Stimulated activated CD4-positive, alpha-beta T cell treated with anti-CD3 and anti-CD28 coated beads, Interleukin-1b, Interleukin-23, amount 100 ng/mL, for 1 hour (primary cell): ENCODE results near the gene EML2.

Source experiments
- DNase-seq, 2 donors: peaks; one replicate each; pipeline ENCODE4 v3.0.0-alpha.2; 2020; ENCODE audit warnings: low read depth in 2 of 2

EML2 gene

DNA sequence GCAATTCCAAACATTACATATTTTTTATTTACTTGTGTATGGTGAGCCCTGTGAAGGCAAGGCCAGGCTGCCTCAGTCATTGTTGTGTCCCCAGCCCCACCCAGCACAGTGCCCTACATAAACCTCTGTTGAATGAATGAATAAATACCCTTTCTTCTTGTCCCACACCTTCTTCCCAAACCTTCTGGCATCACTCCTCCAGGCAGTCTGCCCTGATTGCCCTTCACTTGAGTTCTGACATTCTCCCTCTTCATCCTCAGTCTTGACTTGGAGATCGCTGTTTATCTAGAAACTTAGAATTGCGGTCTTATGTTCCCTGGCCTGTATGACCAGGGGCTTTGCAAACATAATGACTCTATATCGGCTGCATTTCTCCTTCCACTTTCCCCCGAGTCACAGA lies 49.4 kb downstream of the EML2 start:
- DNase-seq = no peak

DNA sequence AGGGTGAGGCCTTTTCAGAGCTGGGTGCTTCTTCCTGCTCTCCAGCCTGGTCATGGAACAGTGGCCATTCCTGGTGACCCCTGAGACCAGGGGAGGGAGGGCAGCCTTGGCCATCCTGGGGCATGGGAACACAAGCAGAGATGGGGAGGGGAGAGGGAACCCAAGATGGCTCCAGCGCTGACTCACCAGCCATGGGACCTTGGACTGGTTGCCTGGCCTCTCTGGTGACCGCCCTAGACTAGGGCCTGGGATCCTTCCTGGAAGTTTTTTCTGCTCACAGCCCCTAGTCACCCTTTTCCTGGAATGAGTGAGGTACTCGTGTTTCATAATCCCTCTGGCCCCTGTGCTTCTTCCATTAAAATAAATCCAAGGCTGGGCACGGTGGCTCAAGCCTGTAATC lies 51.3 kb downstream of the EML2 start:
- no peak for DNase-seq

DNA sequence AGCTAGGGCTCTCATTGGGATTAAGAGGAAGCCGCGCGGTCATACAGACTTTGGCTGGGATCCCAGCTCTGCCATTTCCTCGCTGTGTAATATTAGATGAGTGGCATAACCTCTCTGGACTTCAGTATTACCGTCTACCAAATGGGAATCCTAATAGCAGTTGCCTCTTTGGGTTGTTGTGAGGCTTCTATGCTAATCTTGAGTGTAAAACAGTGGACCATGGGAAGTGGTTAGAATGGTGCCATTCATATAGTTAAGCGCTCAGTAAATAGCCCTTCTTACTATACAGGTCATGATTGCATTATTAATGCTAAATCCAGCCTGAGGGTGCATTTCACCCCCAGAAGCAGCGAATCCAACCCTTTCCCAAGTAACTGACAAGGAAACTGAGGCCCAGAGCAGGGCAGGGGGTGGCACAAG lies 54.0 kb downstream of the EML2 start:
- DNase-seq = no peak

DNA sequence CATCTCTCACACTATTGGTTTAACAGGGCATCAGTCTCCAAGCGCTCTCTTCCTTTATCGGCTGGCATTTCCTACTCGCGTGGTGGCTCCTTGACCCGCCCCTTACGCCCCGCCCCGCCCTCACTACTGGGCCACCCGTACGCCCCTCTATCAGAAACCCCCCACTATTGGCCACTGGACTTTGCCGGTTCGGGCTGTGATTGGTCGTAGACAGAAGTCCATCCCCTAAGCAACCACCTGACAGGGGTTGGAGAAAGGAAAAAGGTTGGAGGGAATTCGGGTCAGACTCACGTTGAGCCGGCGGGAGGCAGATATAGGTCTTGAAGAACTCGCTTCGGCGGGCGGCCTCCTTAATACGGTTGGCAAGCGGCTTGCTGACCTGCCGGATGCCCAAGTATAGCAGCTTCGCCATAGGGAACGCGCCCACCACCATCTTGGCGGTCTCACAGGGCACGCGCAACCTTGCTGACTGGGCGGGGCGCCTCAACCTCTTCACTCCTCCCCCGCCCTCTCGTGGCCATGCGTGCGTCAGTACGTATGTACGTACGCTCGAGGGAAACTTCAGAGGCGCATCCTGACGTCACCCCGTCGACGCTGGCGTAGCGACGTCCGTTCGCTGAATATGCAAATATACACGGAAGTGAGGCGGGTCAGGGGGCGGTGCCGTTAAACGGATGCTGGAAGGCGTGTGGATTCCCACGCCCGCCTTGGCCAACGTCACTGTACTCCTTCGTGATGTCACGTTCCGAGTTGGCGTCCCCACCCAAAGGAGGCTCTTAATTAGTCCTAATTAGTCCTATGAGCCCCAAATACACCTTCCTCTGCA lies 54.7 kb downstream of the EML2 start, which contains the start of gene OPA3:
Gene OPA3, minus strand, starts transcription at position 471 of the 826 bp plus-strand sequence. Its CDS starts 38 bp downstream, at position 433.
- peak; percentile 95 to 97 for DNase-seq

DNA sequence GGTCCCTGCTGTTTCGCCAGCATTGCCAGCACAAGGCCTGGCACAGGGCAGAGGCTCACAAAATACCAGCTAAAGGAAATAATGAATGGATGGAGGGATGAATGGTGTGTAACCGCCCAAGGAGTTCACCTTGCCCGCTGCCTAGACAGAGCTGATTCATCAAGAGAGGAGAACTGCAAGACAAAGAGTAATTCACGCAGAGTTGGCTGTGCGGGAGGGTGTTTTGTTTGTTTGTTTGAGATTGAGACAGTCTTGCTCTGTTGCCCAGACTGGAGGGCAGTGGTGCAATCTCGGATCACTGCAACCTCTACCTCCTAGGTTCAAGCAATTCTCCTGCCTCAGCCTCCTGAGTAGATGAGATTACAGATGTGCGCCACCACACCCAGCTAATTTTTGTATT lies 57.6 kb downstream of the EML2 start:
- no peak for DNase-seq

DNA sequence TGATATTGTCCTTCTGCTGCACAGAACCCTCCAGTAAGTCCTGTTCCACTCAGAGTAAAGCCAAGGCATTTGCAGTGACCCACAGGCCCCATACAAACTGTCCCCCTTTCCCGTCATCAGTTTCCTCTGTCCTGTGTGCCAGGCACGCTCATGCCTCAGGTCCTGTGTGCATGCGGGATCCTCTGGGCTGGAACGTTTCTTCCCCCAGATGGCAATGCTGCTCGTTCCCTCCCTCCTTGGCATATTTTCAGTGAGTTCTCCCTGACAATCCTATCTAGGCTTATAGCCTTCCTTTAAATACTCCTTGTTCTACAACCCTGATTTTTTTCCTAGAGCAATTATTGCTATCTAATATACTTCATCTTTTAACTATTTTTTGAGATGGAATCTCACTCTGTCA lies 60.3 kb downstream of the EML2 start:
- DNase-seq = no peak

DNA sequence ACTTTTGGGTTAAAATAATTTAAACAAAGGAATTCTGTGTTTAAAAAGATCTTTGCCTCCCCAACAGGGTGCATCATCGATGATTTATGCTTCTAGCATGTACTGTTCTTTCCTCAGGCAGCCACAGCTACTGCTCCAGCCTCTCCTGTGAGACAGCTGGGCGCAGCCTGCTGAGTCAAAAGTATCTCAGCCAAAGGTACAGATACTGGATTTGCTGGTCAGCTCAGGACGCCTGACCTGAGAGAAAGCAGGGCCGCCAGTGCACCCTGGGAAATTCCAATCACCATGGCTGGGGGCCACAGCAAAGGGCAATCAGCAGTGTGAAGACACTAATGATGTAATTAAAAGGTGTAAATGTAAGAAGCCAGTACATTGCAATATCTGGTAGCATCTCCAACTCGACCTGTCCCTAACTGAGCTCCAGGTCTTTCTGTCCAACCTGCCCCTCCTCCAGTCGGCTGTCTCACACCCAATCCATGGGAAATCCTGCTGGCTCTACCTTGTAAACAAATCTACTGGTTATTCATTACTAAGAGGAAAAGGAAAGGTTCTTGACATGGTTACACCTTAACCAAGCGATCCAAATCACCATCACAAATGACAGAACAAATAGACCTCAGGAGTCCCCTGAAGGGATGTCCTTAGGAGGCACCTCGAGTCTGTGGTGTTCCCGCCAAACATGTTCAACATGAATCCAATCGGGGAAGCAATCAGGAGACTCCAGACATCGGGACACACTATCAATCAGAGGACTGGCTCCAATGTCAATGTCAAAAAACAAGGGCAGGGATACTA lies 61.9 kb downstream of the EML2 start:
- no peak for DNase-seq

DNA sequence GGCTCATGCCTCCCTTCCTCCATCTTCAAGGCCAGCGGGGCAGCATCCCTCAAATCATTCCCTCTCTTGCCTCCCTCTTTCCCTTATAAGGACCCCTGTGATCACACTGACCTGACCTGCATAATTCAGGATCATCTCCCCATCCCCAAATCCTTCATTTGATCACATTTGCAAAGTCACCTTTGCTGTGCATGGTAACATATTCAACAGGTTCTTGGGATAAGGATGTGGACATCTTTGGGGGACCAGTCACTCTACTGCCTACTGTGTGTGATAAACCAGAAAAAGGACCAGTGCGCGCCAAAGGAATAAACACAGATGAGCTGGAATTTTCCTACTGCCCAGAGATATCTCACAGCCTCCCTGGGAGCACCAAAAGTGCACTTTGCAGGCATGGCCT lies 62.5 kb downstream of the EML2 start:
- DNase-seq = no peak

DNA sequence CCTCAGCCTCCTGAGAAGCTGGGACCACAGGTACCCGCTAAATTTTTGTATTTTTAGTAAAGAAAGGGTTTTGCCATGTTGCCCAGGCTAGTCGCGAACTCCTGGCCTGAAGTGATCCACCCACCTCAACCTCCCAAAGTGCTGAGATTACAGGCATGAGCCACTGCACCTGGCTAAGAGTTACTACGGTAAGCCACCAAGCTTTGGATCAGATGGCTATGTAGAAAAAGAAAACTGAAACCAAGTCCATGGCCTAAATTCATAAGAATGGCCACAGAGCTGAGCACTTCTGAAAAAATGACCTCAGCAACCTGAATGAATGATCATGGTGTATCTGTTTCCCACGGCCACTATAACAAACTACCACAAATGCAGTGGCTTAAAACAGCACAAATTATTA lies 64.0 kb downstream of the EML2 start:
- DNase-seq = no peak

DNA sequence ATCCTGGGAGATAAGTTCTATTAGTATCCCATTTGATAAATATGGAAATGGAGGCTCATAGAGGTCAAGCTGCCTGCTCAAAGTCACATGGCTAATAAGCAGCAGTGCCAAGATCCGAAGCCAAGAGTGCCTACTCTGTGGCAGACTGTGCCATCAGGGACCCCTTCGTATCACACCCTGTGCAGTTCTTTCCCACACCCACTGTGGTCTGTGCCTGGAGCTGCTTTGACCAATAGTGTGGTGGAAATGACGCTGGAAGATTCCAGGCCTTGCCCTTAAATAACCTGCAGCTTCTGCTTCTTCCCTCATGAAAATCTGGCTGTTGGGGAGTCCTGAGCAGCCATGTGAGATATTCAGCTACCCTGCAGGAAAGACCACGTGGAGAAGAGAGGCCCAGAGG lies 64.7 kb downstream of the EML2 start:
- no peak for DNase-seq

DNA sequence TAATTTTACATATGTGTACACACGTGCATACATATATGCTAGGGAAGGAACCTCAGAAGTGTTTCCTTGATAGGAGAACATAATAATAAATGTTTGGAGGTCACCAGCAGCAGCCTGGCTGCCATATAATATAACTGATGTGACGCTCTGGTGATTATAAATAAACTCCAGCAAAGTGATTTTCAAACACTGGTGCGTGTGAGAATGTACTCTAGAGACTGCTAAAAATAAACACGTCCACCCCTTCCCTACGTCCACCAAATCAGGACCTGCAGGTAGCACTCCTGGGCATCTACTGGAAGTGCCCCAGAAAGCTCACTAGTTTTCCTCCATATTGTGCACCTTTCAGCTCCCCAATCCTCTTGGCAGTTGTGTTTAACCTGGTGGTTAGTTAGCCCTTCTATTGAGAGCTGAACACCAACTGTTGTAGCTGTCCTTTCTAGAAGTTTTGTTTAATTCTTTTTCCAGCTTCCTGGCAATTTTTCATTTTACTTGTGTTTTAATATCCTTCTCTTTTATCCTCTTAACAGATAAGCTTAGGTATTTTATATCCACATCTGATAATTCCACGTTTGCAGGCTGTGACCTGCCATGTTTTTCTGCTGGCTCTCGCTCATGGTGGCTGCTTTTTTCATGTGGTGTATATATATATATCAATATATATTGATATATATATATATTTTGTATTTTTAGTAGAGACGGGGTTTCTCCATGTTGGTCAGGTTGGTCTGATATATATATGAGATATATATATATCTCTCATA lies 67.6 kb downstream of the EML2 start:
- no peak for DNase-seq

DNA sequence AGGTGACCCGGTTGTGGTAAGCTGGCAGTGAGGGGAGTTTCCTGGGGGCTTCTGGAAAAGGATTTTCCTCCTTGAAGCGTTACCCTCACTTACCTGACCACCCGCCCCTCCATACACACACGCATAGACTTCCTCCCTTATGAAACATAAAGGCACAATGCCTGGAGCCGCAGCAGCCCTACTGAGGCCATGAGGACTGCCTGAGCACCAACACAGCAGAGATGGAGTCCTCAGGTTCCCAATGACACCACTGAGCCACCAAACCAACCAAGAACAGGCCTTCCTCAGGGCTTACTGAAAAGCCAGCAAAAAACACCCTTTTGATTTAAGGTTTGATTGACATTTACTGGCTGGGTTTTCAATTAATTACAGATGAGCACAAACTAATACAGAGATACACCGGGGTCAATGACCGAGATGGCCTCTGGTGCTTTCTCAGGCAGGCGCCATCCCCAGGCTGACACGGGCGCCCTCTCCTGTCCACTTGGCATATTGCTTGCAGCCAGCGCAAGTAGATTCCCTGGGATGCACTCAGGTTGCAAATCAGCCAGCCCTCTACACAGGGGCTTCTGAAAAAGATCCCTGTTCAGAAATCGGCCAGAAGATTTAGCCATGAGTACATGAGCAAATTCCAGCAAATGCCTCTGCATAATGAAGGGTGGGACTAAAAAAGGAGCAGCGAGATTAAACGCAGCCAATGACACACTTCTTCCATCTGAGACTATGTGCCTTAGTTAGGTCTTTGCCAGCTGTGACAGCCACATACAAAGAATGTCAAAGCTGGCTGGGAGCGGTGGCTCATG lies 69.4 kb downstream of the EML2 start:
- DNase-seq = peak in 1 of 2 donors; percentile 32

DNA sequence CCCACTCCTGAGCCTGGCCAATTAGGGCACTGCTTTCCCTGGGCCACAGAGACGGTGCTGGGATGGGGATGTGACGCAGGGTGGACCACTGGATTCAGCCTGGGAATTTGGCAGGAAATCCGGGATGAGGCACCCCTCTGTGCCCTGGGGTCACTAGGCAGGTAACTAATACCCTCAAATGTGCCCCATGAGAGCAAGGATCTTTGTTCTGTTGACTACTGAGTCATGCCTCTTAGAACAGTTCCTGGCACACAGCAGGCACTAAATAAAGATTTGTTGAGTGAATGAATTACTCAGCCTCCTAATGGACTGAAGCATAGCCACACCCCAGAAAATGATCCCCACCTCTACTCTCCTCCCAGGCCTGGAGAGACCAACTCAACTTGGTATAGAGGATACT lies 70.5 kb downstream of the EML2 start:
- DNase-seq = no peak

DNA sequence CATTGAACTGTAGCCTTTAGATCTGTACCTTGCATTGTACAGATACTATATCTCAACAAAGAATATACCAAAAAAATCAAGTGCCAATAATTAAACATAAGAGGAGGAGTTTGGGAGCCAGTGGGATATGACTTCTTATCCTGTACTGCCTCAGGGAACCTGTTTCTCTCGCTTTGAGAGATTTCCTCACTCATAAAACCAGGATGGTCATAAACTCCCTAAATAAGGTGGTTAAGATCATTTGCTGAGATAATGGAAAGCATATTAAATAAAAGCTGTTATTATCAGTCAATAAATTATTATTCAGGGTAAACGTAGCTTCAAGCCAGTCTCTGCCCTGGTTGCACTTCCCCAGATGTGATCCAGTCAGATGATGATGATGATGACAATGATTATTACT lies 71.6 kb downstream of the EML2 start:
- no peak for DNase-seq

DNA sequence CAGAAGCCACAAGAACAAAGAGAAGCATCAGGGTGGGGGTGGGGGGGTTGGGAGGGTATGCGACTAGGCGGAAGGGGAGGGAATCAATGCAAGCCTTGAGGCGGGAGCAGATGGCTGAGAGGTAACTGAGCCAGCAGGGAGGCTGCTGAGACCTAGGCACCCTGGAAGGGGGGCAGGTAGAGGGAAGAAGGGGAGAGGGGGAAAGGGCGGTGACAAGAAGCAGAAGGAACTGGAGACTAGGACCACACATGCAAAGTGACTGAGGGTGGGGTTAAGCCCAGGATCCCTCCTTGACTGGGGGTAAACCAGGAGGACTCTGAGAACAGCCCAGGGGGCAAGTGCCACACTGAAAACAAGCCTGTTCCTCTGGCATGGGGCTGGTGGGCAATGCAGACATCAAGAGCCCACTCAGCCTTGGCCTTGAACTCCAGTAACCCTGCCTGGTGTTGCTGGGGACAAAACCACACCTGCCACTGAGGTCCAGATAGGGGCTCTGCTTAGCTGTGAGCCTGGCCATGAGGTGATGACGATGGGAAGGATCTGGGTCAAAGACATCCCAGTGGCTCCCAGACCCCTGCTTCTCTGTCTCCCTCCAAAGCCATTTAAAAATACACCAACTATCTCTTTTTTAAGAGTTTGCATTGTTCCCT lies 74.9 kb downstream of the EML2 start:
- DNase-seq = no peak

DNA sequence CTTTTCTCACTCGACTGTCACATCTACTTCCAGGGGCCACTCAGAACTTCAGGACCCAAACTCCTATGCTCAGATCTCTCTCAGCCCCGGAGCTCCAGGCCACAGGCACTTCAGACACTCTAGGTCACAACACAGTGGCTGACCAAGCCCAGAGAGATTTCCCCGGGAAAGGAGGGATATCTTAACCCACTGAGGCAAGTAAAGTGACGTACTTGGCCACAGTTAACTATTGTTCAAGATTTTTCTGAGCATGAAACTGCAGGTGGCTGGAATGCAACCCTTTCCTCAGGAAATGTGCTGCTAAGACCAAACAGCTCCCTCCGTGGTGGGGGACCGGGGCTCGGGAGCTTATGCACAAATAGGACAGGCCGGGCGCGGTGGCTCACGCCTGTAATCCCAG lies 78.5 kb downstream of the EML2 start:
- no peak for DNase-seq

DNA sequence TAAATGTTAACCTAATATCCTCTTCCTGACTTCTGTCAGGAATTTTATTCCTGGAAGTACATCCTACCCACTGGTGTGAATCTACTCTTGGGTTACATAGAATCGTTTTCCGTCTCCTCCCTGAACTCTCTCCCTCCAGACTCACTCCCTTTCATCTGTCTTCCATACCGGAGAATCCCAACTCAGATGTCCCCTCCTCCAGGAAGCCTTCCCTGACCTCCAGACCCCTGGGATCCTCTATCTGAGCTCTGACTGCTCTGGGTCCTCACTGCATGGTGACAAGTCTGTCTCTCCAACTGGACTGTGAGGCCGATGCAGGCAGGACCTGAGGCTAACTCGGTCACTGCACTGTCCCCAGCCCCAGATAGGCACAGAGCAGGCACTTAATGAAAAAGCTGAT lies 79.2 kb downstream of the EML2 start:
- no peak for DNase-seq
